GM12878 (cell line): ENCODE results near the gene SYF2. TPM values are rescaled to one million over a fixed set of nuclear protein-coding genes. Genes with fewer than 3 reads are reported as not detected.

Experiments
- ATF7 ChIP-seq: fragments of 450-650 bp; IDR thresholded peaks from 2 replicates; pipeline ENCODE4 v1.6.1; 2016; ENCODE audit warnings: low read depth, mild to moderate bottlenecking
- CBX5 ChIP-seq: sonication (generic); IDR thresholded peaks from 2 replicates; pipeline ENCODE4 v1.6.1; 2016; ENCODE audit warnings: low read depth, moderate library complexity, mild to moderate bottlenecking, inconsistent platforms
- EED ChIP-seq: sonication (generic); IDR thresholded peaks from 2 replicates; pipeline ENCODE4 v1.6.1; 2016; ENCODE audit warnings: antibody characterized with exemption, low read depth
- HCFC1 ChIP-seq: fragments of 150-350 bp; IDR thresholded peaks from 2 replicates; pipeline ENCODE4 v1.6.1; 2014; ENCODE audit warnings: low read length
- LARP7 ChIP-seq: fragments of 450-650 bp; IDR thresholded peaks from 2 replicates; pipeline ENCODE4 v1.6.1; 2017; ENCODE audit warnings: mild to moderate bottlenecking
- NBN ChIP-seq: fragments of 450-650 bp; IDR thresholded peaks from 2 replicates; pipeline ENCODE4 v1.6.1; 2016
- NR2C2 ChIP-seq: IDR thresholded peaks from 2 replicates; pipeline ENCODE4 v1.6.1; 2011; ENCODE audit warnings: borderline replicate concordance, low read depth; ENCODE audit not compliant: control insufficient read depth, insufficient read length
- RAD21 ChIP-seq: IDR thresholded peaks from 2 replicates; pipeline ENCODE4 v1.6.1; 2011; ENCODE audit warnings: mild to moderate bottlenecking, low read depth, low read length, moderate library complexity; ENCODE audit not compliant: insufficient read depth
- RELA ChIP-seq: fragments of 450-650 bp; IDR thresholded peaks from 2 replicates; pipeline ENCODE4 v1.8.0; 2014; ENCODE audit warnings: borderline replicate concordance; ENCODE audit not compliant: partially characterized antibody
- YY1 ChIP-seq: IDR thresholded peaks from 2 replicates; pipeline ENCODE4 v1.6.1; 2011; ENCODE audit warnings: low read depth, mild to moderate bottlenecking, low read length
- ZNF207 ChIP-seq: fragments of 450-650 bp; IDR thresholded peaks from 2 replicates; pipeline ENCODE4 v1.6.1; 2014; ENCODE audit warnings: antibody characterized with exemption, mild to moderate bottlenecking, borderline replicate concordance
- polyA plus RNA-seq, 11 experiments: library from polyadenylated mRNA; depleted of rRNA in 4 of 11; unstranded in 6 of 11; stranded (reverse) in 5 of 11; fragments of >200 nt; fragmentation: Nextera tagmentation in 4 of 11; fragmentation: Illumina TruSeq in 1 of 11; extraction: Ambion mirVana in 4 of 11; extraction: Trizol in 1 of 11; gene quantifications; 1 replicate in 1 of 11; 2 replicates in 10 of 11; pipeline versions ENCODE4 v1.2.1 to v1.2.3, GENCODE V29; 2011 to 2016; ENCODE audit warnings: inconsistent platforms in 2 of 11, missing spikeins in 2 of 11, low read depth in 1 of 11
- total RNA-seq, 4 experiments: library from RNA; depleted of rRNA in 3 of 4; stranded (reverse); fragments of >200 nt in 3 of 4; fragmentation: Illumina TruSeq in 1 of 4; extraction: Trizol in 1 of 4; gene quantifications; 2 replicates each; pipeline versions ENCODE4 v1.2.1 to v1.2.3, GENCODE V29; 2013 to 2021
- TF ChIP-seq, protein P1 (sequence below): fragments of 150-350 bp; IDR thresholded peaks from 2 replicates; pipeline ENCODE4 v1.6.1; 2014; ENCODE audit warnings: mild to moderate bottlenecking, low read depth, low read length

Gene SYF2
- total and polyA plus RNA-seq, 10 of the 15 experiments (the other 5 are each of a cell fraction or from before 2014, with no cell fraction given), result 20.3 to 70.5 (median 35.3) TPM

DNA sequence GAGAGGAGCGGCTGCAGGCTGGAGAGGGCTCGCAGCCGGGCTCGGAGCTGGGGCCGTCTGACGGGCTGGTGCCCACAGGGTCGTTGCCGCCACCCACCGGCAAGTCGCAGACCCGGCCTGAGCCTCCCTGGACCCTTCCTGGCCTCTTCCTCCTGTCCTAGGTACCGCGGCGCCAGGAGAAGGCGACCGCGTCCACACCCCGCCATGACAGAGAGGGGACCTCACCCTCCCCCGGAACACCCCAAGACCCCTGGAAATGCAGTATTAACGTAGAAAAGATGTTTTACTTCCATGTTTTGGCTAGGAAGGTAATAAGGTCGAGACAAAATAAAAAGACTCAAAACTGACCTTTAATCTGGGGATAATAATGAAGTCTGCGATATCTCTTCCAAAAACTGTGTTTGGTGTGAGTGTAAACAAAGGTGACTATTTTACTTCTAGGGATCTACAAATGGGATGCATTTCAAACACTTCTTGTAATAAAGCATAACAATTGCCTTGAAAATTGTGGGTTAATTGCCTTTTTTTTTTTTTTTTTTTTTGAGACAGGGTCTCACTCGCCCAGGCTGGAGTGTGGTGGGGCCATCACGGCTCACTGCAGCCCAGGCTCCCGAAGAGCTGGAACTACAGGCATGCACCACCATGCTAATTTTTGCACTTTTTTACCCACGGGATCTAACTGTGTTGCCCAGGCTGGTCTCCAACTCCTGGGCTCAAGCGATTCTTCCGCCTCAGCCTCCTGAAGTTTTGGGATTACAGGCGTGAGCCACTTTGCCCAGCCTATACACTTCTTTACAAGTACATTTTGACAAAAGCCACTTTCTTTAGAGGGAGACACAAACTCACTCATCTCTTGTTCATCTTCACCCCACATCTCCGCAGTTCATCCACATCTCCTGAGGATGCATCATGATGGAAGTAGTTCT lies 15.8 kb upstream of the SYF2 start (continued):
- TF ChIP-seq RAD21 (0 out of 2 replicates have a peak, but pooled peaks have one; percentile 21), CBX5 (no peak), EED (0 out of 2 replicates have a peak, but pooled peaks have one; percentile 15), NR2C2 (no peak), NBN (no peak), ATF7 (no peak), LARP7 (peak; percentile 57), YY1 (0 out of 2 replicates have a peak, but pooled peaks have one; percentile 8), RELA (no peak), ZNF207 (no peak), HCFC1 (no peak)
- TF ChIP-seq, protein P1, sequence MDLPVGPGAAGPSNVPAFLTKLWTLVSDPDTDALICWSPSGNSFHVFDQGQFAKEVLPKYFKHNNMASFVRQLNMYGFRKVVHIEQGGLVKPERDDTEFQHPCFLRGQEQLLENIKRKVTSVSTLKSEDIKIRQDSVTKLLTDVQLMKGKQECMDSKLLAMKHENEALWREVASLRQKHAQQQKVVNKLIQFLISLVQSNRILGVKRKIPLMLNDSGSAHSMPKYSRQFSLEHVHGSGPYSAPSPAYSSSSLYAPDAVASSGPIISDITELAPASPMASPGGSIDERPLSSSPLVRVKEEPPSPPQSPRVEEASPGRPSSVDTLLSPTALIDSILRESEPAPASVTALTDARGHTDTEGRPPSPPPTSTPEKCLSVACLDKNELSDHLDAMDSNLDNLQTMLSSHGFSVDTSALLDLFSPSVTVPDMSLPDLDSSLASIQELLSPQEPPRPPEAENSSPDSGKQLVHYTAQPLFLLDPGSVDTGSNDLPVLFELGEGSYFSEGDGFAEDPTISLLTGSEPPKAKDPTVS, result no peak
